ENCODE measurements around the gene JAKMIP2. TPM values are rescaled to one million over a fixed set of nuclear protein-coding genes. Genes with fewer than 3 reads are reported as not detected.

The JAKMIP2 gene
- total and polyA plus RNA-seq, 10 of the 15 experiments (the other 5 are each of a cell fraction or from before 2014, with no cell fraction given) = 0.51 to 1.8 (median 0.89) TPM

DNA sequence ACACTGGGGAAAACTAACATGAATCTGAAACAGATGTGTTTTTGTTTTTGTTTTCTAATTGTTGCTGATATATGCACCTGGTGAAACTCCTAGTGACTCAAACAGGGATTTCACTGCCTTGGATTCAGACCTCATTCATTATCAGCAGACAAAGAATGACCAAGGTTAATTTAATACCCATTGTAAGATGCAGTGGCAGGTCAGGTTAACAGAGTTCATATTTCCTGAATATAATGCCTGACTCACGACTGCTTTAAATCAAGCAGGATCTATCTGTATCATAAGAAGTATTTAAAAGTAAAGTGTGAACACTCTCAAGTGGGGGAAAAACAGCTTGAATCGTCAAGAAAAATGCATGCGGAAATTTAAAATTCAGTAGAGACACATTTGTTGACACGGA lies 5.5 kb downstream of the JAKMIP2 start:
- Histone ChIP-seq H3K27ac (ENCODE audit: control insufficient read depth, insufficient read depth) (no peak overlapping the region), H3K36me3 (ENCODE audit: control insufficient read depth in 2 of 2, insufficient read depth in 2 of 2, low read length in 1 of 2) (no peaks in the 10 kb centered on the region), H3K9me3 (replicated peaks; ENCODE audit: control insufficient read depth, insufficient read depth, low read length) (no peaks in the 10 kb centered on the region; the same call in 2 of the 3 replicates), H3K4me3 (no peak overlapping the region), H3K27me3 (replicated peaks in 1 of 2; ENCODE audit: control insufficient read depth in 2 of 2, insufficient read depth in 2 of 2, low read length in 1 of 2) (no peaks in the 10 kb centered on the region), H2AFZ (ENCODE audit: control insufficient read depth, low read depth, low read length) (no peak overlapping the region), H3K4me1 (ENCODE audit: control insufficient read depth, insufficient read depth, low read length) (no peaks in the 10 kb centered on the region), H3K9ac (ENCODE audit: control insufficient read depth, insufficient read depth, low read length) (no peak overlapping the region), H3K4me2 (ENCODE audit: control insufficient read depth, insufficient read depth) (no peak overlapping the region), H3K79me2 (ENCODE audit: control insufficient read depth, insufficient read depth, low read length) (no peaks in the 10 kb centered on the region), H4K20me1 (ENCODE audit: control insufficient read depth, insufficient read depth) (no peaks in the 10 kb centered on the region)
- DNase-seq (ENCODE audit: low read depth, low spot score) (no peak), FAIRE-seq (no peak), ATAC-seq (no peak)
- ChIA-PET CTCF (no interaction called here), POLR2A (no interaction called here), SMC1A (ENCODE audit: uncharacterized antibody, unreplicated experiment) (no interaction called here), RAD21 (ENCODE audit: unreplicated experiment) (no interaction called here)
- in situ Hi-C loops (cut with MboI) (no loop called here), intact Hi-C loops (cut with micrococcal nuclease; ENCODE audit: unreplicated experiment) (no loop called here)
- TF ChIP-seq TAF1 (IDR thresholded peaks at IDR 0.05; ENCODE audit: borderline replicate concordance, low read depth, low read length) = no peak
- TF ChIP-seq RB1 (IDR thresholded peaks at IDR 0.05; ENCODE audit: borderline replicate concordance) = no peak
- TF ChIP-seq STAT3 (IDR thresholded peaks at IDR 0.05; ENCODE audit: low read depth, low read length) = no peak
- no TSS peak for BruUV-seq (replicated peaks)
- 68% methylated on average over 4 of the region's 4 CpGs for WGBS (ENCODE audit: insufficient coverage, insufficient replicate concordance, low lambda C conversion rate, missing lambda C conversion rate)

- no peak overlapping the region for H3K9ac ChIP-seq (ENCODE audit: control insufficient read depth, insufficient read depth, low read length)
- no peaks in the 10 kb centered on the region for H3K36me3 ChIP-seq (ENCODE audit: control insufficient read depth in 2 of 2, insufficient read depth in 2 of 2, low read length in 1 of 2)
- H3K4me2 ChIP-seq (ENCODE audit: control insufficient read depth, insufficient read depth) = no peak overlapping the region
- ChIA-PET CTCF (no interaction called here), POLR2A (no interaction called here), SMC1A (ENCODE audit: uncharacterized antibody, unreplicated experiment) (no interaction called here), RAD21 (ENCODE audit: unreplicated experiment) (no interaction called here)
- BruUV-seq (replicated peaks) = no TSS peak
- no peak overlapping the region for H2AFZ ChIP-seq (ENCODE audit: control insufficient read depth, low read depth, low read length)
- no peaks in the 10 kb centered on the region for H3K79me2 ChIP-seq (ENCODE audit: control insufficient read depth, insufficient read depth, low read length)
- no peaks in the 10 kb centered on the region for H4K20me1 ChIP-seq (ENCODE audit: control insufficient read depth, insufficient read depth)
- H3K9me3 ChIP-seq (replicated peaks; ENCODE audit: control insufficient read depth, insufficient read depth, low read length) = no peaks in the 10 kb centered on the region; the same call in 2 of the 3 replicates
- in situ Hi-C loops (cut with MboI) = no loop called here
- 32% methylated on average over 2 of the region's 2 CpGs for WGBS (ENCODE audit: insufficient coverage, insufficient replicate concordance, low lambda C conversion rate, missing lambda C conversion rate)
- no peaks in the 10 kb centered on the region for H3K4me1 ChIP-seq (ENCODE audit: control insufficient read depth, insufficient read depth, low read length)
- TF ChIP-seq RAD51 (IDR thresholded peaks at IDR 0.05) = no peak
- no peak for TF ChIP-seq GATAD2B (conservative IDR thresholded peaks at IDR 0.05; ENCODE audit: low read depth)
- no peak for TF ChIP-seq POLR2A (IDR thresholded peaks at IDR 0.05; ENCODE audit: low read depth, low read length)
- no peak for TF ChIP-seq NFYA (IDR thresholded peaks at IDR 0.05; ENCODE audit: borderline replicate concordance, low read depth, low read length)
- no peak for TF ChIP-seq SMAD5 (IDR thresholded peaks at IDR 0.05; ENCODE audit: low read depth)
- TF ChIP-seq RBBP5 (conservative IDR thresholded peaks at IDR 0.05) = no peak
- TF ChIP-seq PML (IDR thresholded peaks at IDR 0.05; ENCODE audit: low read length) = no peak
- no peak for TF ChIP-seq ATF2 (IDR thresholded peaks at IDR 0.05; ENCODE audit: low read length)
- TF ChIP-seq NFIC (IDR thresholded peaks at IDR 0.05; ENCODE audit: low read depth, low read length) = no peak
- TF ChIP-seq HCFC1 (IDR thresholded peaks at IDR 0.05; ENCODE audit: low read length) = no peak
- no peak for TF ChIP-seq NRF1 (conservative IDR thresholded peaks at IDR 0.05; ENCODE audit: low read depth, low read length)
- DNase-seq (ENCODE audit: low read depth, low spot score) (no peak), FAIRE-seq (no peak), ATAC-seq (no peak)
- no peaks in the 10 kb centered on the region for H3K27me3 ChIP-seq (replicated peaks in 1 of 2; ENCODE audit: control insufficient read depth in 2 of 2, insufficient read depth in 2 of 2, low read length in 1 of 2)
- intact Hi-C loops (cut with micrococcal nuclease; ENCODE audit: unreplicated experiment) = no loop called here
- no peak overlapping the region for H3K4me3 ChIP-seq
- no peak overlapping the region for H3K27ac ChIP-seq (ENCODE audit: control insufficient read depth, insufficient read depth)
Measured at GRCh38 chr5:147773587-147773986, 8.9 kb downstream of the JAKMIP2 start.

Data from GM12878 (cell line).